ENCODE data around the gene PNLDC1.
"Not testable (repeated sequence)": the region's sequence is repeated elsewhere in the genome, so short reads cannot be mapped to it uniquely, and the experiment has no call there.

PNLDC1 gene

DNA sequence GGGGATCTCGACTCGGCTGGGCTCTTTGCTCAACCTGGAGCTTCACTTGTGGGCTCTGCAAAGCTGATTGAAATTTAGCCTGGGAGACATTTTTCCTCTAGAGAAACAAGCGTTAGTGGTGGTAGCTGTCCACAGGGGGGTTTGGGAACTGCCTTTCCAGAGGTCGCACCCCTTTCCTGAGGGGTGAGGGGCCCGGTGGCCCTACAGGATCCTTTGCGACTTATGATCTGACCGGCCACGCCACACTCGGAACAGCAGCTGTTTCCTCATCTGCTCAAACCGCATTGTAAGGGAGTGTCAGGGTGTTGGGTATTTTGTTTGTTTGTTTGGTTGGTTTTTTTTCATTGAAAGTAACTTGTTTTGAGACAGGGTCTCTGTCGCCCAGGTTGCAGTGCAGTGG, 21.0 kb downstream of the PNLDC1 start:
- no peak for DNase-seq

DNA sequence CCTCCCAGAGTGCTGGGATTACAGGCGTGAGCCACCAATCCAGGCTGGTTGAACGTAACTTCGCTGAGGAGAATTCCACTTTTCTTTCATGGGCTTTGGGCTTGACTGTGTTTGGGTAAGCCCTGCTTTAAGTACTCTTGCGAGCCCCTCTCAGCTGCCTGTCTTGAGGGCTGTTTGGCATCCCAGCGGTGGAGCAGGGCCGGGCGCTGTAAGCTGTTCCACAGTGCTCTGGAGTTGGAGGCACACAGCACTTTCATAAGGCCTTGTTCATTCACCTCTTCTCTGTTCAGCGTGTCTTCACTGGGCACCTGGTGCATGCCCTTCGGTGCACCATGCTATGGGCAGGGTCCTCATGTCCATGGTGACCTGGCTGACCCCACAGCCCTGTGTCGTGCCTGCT, 21.6 kb downstream of the PNLDC1 start:
- DNase-seq: no peak

DNA sequence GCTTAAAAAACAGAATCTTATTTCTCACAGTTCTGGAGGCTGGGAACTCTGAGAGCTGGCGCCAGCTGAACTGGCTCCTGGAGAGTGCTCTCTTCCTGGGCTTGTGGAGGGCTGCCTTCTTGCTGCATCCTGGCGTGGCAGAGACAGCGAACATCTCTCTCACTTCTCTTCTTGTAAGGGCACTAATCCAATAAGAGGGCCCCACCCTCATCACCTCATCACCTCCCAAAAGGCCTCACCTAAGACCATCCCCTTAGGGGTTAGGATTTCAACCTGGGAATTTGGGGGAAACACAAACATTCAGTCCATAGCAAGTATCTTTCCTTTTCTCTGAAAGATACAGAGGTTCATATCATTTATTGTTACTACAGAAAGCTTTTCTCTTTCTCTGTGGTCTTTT, 23.9 kb downstream of the PNLDC1 start:
- DNase-seq: no peak

DNA sequence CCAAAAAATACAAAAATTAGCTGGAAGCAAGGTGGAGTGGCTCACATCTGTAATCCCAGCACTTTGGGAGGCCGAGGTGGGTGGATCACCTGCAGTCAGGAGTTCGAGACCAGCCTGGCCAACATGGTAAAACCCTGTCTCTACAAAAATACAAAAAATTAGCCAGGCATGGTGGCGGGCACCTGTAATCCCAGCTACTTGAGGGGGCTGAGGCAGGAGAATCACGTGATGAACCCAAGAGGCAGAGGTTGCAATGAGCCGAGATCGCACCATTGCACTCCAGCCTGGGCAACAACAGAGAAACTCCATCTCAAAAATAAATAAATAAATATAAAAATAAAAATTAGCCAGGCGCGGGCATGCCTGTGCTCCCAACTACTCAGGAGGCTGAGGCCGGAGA, 24.6 kb downstream of the PNLDC1 start:
- DNase-seq: not testable (repeated sequence)

DNA sequence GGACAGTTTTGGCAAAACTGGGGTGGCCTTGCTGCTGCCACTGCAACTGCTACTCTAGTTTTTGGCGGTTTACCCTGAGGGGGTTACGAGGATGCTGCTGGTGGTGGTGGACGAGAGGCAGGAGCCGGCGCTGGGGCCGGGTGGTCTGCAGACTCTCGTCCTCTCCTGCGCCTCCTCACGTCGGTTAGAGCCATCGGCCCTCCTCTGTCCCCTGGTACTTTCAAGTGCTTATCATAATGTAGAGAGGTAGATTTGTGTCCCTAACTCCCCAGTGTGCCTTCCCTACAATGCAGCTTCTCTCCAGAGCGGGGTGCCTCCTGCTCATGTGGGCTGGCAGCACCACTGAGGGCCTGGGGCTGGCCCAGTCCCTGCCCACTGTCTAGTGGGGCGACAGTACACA, 25.9 kb downstream of the PNLDC1 start:
- DNase-seq: no peak

DNA sequence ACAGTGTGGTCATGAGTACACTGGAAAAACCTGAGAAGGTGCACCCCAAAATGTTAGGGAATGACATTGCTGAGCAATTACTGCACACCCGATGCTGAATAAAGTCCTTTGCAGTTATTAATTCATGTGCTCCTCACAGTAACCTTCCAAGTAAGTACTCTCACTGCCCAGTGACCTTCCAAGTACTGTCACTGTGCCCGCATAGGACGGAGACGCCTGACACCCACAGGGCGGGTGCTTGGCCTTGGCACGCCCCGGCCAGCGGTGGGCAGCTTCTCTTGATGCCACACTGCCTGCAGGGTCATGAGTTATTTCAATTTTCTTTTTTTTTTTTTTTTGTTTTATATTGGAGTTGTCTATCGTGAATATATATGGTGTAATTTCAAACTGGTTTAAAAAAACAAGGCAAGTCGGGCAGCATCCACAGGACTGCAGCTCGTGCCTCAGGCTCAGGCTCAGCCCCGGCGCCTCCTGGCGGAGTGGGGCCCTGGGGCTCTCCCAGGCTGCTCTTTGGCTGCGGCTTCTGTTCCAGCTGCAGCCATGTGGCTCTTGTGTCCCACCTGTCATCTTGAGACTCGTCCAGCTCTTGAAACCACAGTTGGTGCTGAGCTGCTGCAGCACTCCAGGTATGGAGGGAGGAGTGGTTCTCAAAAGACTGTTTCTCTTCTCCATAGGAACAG, 27.0 kb downstream of the PNLDC1 start:
- no peak for DNase-seq

DNA sequence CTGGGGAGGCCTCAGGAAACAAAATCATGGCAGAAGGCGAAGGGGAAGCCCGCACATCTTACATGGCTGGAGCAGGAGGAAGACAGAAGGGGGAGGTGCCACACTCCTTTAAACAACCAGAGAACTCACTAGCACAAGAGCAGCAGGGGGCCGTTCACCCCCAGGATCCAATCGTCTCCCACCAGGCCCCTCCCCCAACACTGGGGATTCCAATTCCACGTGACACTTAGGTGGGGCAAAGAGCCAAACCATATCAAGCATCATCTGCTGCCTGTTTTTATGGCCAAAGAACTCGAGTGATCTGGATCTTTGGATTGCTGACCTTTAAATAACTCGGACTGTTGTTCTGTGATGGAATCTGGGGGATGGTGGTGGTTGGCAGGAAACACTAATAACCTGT, 28.0 kb downstream of the PNLDC1 start:
- DNase-seq: no peak

DNA sequence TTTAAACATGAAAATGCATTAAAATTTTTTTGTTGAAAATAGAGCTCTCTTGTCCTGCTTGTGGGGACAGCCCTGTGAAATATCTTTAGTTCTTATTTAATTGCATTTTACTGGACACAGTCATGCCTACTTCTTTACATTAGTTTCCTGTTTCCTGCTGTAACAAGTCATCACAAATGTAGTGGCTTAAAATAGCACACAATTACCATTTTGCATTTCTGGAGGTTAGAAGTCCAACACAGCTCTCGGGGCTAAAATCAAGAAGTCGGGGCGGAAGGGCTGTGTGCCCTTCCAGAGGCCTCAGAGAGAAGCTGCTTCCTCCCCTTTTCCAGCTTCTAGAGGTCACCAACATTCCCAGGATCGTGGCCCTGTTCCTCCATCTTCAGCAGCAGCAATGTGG, 29.4 kb downstream of the PNLDC1 start:
- peak; percentile 17 for DNase-seq

DNA sequence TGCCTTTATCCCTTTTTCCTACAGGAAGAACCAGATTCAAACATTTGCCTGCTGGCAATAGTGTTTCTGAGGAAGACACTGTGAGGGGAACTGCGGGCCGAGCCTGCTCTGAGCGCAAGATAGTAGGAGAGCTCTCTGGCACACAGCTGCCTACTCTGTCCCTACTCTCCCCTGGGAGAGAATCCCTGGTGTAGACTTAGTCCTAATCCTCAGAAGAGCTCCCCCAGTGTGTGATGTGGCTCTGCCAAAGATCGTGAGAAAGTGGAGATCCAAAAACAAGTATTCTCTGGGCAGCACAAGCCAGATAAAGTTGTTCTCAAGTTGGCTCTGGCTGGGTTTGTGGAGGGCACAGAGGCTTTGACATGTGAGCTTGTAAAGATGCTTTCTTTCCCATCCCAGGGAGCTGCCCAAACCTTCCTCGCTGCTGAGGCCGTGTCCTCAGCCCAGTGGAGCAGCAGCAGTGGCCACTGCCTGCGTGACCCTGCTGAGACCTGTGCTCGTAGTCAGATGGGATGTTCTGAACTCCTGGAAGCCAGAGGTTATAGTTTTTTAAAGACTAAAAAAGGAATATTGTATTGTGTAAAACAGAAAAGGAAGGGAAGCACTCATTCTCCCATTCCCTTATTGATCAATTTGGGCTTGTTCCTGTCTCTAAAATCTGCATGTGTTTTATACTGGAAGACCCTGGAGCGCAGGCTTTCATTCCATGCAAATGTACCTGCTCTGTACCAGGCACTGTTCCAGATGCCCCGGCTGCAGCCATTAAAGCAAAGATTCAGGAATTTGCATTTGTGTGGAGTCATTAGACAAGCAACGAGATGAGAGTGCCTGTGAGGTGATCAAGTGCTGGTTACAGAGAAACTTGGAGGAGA, 30.7 kb downstream of the PNLDC1 start:
- DNase-seq: peak; percentile 15

DNA sequence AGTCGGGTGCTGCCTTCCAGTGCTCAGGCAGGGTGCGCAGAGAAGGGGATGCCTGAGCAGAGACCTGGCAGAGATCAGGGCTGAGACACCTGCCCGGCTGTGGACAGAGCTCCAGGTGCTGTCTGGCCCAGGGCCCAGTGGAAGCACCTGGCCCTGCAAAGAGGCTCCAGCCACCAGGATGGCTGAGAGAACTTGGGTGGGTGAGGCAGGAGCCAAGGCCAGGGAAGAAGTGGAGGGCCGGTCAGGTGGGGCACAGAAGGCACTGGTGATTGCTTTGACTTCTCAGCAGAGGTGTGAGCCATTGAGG, 31.2 kb downstream of the PNLDC1 start:
- no peak for DNase-seq

DNA sequence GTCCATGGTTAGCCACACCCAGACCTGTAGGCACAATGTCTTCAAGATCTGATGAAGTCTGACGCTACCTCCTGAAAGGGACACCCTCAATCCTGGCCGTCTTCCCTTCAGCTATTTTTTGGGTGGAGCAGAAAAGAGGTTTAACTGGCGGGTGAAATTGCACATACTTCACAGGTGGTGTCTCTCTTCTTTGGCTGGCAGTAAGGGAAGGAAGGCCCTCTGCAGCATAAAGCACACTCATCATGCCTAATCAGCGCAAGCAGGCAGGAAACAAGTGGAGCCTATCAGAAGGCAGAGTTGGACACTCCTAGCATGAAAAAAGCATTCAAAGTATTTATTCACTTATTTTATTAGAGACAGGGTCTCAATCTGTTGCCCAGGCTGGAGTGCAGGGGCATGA, 32.9 kb downstream of the PNLDC1 start:
- DNase-seq: peak; percentile 4

DNA sequence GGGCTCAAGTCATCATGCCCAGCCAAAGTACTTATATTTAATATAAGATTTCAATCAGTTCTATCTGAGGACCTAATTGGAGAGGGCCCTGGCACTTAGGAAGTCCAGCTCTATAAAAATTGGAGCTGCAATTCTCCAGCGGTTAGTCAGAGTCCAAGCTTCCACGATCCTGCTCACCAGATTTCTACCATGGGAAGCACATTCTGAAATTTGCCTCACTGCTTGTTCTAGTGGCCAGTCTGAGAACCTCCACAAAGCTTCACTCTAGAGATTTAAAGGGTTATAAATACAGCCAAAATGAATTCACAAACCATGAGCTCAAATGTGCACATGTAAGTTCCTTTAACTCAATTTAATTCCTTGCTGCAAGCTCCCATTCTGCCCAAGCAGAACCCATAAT, 33.5 kb downstream of the PNLDC1 start:
- DNase-seq: peak; percentile 2

DNA sequence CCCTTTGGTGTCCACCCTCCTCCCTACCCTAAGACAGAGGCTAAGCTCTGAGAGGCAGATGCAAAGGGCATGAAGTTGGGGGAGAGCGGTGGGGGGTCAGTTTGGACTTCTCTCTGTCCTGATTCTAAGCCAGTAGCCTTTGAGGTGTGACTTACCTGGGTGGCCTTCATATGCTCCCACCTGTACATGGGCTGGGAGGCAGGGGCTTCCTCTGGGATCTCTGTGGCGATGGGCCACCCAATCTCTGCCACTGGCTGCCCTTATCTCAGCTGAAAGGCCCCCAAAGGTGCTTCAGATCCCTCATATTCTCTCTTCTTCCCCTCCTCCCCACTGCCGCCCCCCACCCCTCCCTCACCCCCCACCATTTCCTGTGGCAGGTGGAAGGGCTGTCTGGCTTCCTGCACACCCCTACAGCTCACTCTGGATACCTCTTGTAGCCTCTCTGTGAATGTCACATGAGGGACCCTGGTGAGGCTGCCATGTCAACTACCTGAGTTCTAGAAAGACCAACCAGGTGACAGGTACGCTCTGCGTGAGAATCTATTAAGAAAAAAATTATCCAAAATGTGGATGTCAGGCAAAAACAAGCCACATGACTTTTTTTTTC, 34.0 kb downstream of the PNLDC1 start:
- DNase-seq: peak; percentile 33

DNA sequence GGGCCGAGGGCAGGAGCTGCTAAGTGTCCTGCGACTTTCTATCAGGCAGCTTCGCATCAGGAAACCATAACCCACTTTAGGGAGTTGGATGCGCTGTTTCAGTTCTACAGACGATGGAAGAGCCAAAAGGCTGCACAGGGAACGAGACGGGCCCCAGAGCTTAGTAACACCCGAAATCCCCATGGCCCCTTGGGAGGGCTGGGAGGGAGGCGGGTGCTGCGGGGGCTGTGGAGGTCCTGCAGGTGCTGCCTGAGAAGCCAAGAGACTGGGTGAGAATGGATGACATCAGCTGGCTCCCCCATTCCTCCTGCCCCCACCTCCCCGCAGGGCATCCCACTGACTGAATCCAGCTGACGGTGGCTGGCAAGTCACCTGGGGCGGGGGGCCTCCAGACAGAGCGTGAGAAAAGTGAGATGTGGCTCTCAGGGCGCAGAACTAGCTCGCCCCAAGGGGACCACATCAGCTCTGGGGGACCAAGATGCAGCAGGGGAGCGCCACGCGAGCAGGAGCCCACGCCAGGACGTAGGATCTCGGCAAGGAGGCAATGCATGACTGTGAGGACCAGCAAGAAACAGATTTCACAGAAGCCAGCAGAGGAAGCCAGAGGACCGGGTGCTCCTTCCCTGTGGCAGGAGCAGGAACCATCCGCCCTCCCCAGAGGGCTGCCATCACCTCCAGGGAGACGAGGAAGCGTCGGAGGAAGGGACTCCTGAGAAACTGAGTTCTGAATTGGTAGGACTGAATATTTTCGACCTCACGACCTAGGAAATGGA, 36.8 kb downstream of the PNLDC1 start:
- DNase-seq: no peak

DNA sequence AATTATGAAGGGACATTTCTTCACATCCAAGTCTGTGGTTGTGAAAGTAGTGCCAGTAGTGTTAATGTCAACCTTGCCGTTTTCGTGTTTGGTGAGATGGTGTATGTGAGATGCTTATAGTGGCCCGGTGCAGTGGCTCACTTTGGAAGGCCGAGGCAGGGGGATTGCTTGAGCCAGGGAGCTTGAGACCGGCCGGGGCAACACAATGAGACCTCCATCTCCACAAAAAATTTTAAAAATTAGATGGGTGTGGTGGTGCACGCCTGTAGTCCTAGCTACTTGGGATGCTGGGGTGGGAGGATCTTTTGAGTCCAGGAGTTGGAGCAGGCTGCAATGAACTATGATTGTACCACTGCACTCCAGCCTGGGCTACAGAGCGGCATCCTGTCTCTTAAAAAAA, 37.4 kb downstream of the PNLDC1 start:
- DNase-seq: no peak

DNA sequence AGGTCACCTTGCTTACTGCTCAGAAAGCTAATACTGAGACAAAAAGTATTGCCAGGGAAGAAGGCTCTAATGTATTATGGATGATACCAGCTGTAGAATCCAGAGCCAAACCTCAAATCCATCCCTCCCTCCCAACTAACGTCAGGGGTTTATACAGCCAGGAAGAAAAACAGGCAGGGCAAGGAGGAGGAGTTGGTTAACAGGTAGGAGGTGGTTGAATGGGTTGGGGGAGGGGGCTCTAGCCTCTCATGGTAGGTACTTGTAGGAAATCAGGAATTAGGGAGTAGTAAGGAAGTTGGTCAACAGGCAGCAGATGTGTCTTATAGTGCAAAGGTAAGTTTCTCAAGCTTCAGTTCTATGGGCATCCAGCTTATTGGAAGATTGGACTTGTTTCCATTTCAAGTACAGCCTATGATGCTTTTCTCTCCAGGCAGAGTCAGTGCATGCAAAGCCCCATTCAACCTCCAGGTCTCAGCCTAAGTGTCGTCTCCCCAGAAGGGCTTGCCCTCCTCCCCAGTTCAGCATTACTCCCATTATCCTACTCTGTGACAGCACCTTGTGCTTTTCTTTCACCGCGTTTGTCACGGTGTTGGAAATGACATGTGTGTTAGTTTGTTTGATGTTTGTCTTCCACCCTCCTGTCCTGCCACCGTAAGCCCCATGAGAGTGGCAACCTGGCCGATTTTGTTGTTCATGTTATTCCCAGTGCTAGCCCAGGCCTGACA, 38.1 kb downstream of the PNLDC1 start:
- no peak for DNase-seq

DNA sequence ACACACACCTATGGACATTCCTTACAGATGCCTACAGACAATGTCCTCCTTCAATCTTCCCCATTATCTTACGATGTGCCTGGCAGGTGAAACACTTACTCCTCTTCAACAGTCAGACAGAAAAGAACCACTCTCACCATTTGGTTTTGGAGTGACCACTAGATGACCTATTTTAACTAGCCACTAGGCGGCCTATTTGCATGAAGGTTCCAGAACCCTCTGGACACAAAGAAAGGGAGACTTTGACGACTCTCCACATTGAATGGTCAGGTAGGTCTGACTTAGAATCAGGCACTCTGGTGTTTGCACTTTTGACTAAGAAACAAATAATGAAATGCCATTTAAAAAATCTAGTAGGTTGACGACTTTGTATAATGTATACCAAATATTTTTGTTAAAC, 42.0 kb downstream of the PNLDC1 start:
- DNase-seq: no peak

DNA sequence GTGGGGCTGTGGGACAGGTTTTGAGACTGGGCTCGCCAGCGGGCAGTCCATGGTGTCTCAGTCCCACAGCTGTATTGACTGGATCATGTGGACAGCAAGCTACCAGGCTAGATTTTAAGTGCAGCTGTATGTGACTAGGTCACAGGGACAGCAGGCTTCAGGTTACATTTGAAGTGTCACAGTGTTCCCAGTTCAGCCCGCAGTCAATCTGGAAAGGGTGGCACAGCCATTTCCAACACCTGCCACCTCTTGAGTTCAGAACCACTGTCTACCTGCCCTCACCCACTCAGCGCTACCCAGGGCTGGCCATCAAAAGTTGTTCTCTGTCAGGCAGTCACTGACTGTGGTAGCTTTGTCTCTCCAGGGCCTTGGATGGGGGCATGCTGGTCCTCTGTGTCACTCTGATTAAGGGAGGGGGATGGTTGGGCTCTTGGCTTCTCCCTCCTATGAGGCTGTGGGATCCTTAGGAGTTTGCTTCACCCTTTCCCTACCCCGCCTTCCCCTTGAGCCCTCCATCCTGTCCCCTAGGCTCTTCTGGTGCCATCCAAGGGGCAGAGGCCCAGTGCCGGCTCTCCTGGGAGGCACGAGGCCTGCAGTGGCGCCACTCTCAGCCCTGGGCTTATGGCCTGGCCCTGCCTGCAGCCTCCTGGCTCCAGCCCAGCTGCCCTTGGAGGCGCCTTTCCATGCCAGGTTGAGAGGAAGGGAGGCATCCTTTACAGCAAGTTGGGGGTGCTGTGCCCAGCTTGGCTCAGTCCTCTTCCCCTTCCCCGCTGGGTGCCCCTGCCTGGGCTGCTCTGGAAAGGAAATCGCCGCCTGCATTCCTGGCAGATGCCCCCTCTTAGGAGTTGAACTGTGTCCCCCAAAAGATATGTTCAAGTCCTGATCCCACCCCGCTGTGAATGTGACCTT, 44.9 kb downstream of the PNLDC1 start:
- no peak for DNase-seq

DNA sequence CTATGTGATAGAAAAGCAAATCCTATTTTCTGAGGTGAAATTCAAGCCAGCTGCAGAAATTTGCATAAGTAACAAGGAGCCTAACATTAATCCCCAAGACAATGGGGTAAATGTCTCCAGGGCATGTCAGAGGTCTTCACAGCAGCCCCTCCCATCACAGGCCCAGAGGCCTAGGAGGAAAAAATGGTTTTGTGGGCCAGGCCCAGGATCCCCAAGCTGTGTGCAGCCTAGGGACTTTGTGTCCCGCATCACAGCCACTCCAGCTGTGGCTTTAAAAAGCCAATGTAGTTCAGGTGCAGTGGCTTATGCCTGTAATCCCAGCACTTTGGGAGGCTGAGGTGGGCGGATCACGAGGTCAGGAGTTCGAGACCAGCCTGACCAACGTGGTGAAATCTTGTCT, 48.5 kb downstream of the PNLDC1 start:
- not testable (repeated sequence) for DNase-seq

DNA sequence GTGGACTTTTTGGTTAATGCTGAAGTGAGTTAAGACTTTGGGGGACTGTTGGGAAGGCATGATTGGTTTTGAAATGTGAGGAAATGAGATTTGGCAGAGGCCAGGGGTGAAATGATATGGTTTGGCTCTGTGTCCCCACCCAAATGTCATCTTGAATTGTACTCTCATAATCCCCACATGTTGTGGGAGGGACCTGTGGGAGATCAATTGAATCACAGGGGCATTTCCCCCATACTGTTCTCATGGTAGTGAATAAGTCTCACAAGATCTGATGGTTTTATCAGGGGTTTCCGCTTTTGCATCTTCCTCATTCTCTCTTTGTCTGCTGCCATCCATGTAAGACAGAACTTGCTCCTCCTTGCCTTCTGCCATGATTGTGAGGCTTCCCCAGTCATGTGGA, 49.8 kb downstream of the PNLDC1 start:
- DNase-seq: not testable (repeated sequence)

DNA sequence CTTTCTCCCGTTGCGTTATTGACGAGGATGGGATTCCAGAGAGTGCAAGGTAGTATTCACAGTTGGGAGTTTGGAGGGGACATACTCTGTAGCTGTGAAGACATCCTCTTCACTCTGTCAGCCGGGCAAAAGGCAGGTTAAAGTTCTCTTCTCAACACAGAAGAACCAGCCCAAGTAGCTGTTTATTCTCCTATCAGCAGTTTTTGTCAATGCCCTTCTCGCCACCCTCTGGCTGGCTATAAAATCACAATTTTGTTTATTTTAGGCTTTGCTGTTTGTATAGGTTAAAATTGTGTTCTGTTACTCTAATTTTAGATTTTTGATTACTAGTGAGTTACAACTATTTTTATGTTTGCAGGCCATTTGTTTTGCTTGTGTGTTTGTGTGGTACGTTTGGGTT, 52.8 kb downstream of the PNLDC1 start:
- DNase-seq: no peak

DNA sequence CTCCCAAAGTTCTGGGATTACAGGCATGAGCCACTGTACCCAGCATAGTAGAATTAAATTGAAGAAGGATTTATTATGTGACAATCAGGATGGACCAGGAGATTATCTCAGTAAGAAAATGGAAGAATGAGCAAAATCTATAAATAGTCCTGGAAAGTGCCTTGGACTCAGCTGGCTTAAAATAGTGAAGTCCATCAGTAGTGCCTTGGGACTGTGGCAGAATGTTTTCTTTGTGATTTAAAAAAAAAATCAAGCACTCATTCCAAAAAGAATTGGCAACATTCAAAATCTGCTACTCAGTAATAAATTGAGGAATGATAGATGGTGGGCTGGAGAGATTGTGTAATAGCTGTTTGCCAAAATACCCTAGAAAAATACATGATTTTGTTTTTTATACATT, 53.7 kb downstream of the PNLDC1 start:
- no peak for DNase-seq

Data from right forelimb (tissue), 1 donor.